ENCODE measurements around the gene LIF. TPM values are rescaled to one million over a fixed set of nuclear protein-coding genes. Genes with fewer than 3 reads are reported as not detected.

LIF gene
- total and polyA plus RNA-seq, 8 donors = 0.35 to 5.0 (median 2.2) TPM; not detected in 2

- no peak overlapping the region for H3K27ac ChIP-seq
- no peak for DNase-seq
- TF ChIP-seq POLR2A (IDR thresholded peaks at IDR 0.05) (no peak), EP300 (IDR thresholded peaks at IDR 0.05) (no peak), POLR2AphosphoS5 (IDR thresholded peaks at IDR 0.05) (no peak)
- TF ChIP-seq, protein P1, sequence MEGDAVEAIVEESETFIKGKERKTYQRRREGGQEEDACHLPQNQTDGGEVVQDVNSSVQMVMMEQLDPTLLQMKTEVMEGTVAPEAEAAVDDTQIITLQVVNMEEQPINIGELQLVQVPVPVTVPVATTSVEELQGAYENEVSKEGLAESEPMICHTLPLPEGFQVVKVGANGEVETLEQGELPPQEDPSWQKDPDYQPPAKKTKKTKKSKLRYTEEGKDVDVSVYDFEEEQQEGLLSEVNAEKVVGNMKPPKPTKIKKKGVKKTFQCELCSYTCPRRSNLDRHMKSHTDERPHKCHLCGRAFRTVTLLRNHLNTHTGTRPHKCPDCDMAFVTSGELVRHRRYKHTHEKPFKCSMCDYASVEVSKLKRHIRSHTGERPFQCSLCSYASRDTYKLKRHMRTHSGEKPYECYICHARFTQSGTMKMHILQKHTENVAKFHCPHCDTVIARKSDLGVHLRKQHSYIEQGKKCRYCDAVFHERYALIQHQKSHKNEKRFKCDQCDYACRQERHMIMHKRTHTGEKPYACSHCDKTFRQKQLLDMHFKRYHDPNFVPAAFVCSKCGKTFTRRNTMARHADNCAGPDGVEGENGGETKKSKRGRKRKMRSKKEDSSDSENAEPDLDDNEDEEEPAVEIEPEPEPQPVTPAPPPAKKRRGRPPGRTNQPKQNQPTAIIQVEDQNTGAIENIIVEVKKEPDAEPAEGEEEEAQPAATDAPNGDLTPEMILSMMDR (IDR thresholded peaks at IDR 0.05) = no peak
- peaks cover 0 to 23% (median 0%) of the 10 kb centered on the region in 3 donors for H3K27me3 ChIP-seq
- intact Hi-C loops (cut with DNase I; ENCODE audit: low total_unique reads) = no loop called here
- H3K4me1 ChIP-seq = peaks cover 0 to 17% (median 0%) of the 10 kb centered on the region in 4 donors
- no peaks in the 10 kb centered on the region for H3K9me3 ChIP-seq
- no peaks in the 10 kb centered on the region for H3K36me3 ChIP-seq
- 80 to 87% (median 83%) methylated on average over 4 of the region's 4 CpGs for WGBS, 5 donors
- H3K4me3 ChIP-seq = no peak overlapping the region
These were observed 24.2 kb downstream of the LIF start for GRCh38 chr22:30222321-30222720.

DNA sequence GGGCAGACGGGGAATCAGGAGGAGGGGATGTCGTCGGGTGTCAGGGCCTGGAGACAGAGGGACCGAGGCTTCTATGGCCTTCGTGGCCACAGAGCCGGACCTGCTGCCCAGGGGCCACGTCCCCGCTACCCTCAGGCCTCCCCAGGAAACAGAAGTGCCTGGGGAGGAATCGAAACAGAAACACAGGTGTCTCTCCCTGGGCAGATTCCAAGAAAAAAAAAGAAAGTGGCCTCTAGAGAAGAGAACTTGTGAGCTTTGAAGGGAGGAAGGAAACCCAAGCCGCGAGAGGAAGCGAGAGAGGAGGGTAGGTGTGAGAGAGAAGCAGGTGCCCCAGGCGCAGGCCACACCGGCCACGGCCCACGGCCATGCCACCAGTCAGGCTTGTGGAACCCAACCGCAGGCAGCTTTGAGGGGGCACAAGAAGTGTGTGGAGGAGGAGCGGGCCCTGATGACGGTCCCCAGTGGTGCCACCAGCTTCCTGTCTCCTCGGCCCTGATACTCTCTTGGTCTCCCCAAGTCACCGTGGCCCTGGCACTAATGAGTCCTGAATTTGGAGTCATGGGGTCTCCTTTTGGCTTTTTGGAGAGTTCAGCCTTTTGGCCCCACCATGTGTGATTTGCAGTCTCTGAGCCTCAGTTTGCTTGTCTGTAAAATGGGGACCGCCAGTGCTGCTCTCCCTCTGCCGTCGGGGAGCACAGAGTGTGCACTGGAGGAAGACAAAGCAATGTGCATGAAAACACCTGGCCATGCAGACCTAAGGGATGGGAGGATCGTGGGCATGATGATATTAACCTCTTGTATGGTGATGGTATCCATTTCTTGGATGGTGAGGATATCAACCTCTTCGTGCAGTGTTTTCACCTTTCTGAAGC lies 25.2 kb downstream of the LIF start:
- Histone ChIP-seq H3K4me1 (peaks cover 0 to 17% (median 0%) of the 10 kb centered on the region in 4 donors), H3K27me3 (peaks cover 0 to 23% (median 0%) of the 10 kb centered on the region in 3 donors), H3K4me3 (no peak overlapping the region), H3K27ac (peak overlapping the region in 1 of 5 donors; percentile 23), H3K36me3 (no peaks in the 10 kb centered on the region), H3K9me3 (no peaks in the 10 kb centered on the region)
- no peak for TF ChIP-seq POLR2A (IDR thresholded peaks at IDR 0.05)
- TF ChIP-seq POLR2AphosphoS5 (IDR thresholded peaks at IDR 0.05) = no peak
- TF ChIP-seq EP300 (IDR thresholded peaks at IDR 0.05) = no peak
- TF ChIP-seq, protein P1 (IDR thresholded peaks at IDR 0.05) = no peak
- 72 to 80% (median 74%) methylated on average over 26 of the region's 26 CpGs for WGBS, 5 donors
- intact Hi-C loops (cut with DNase I; ENCODE audit: low total_unique reads) = no loop called here
- peak in 1 of 2 donors; percentile 66 for DNase-seq

- H3K4me3 ChIP-seq = no peak overlapping the region
- no peak overlapping the region for H3K27ac ChIP-seq
- no peak for TF ChIP-seq POLR2A (IDR thresholded peaks at IDR 0.05)
- no peak for TF ChIP-seq POLR2AphosphoS5 (IDR thresholded peaks at IDR 0.05)
- TF ChIP-seq, protein P1 (IDR thresholded peaks at IDR 0.05) = no peak
- TF ChIP-seq EP300 (IDR thresholded peaks at IDR 0.05) = no peak
- H3K27me3 ChIP-seq = peaks cover 0 to 23% (median 0%) of the 10 kb centered on the region in 3 donors
- peaks cover 0 to 17% (median 0%) of the 10 kb centered on the region in 4 donors for H3K4me1 ChIP-seq
- DNase-seq = no peak
- intact Hi-C loops (cut with DNase I; ENCODE audit: low total_unique reads) = no loop called here
- WGBS, 5 donors = 80 to 88% (median 84%) methylated on average over 7 of the region's 7 CpGs
- no peaks in the 10 kb centered on the region for H3K9me3 ChIP-seq
- H3K36me3 ChIP-seq = no peaks in the 10 kb centered on the region
These were observed 26.1 kb downstream of the LIF start for GRCh38 chr22:30220338-30221012.

GRCh38 chr22:30219668-30220278 lies 26.8 kb downstream of the LIF start:
- Histone ChIP-seq H3K9me3 (no peaks in the 10 kb centered on the region), H3K4me1 (peaks cover 0 to 17% (median 0%) of the 10 kb centered on the region in 4 donors), H3K36me3 (no peaks in the 10 kb centered on the region), H3K27me3 (peaks cover 0 to 23% (median 0%) of the 10 kb centered on the region in 3 donors), H3K4me3 (no peak overlapping the region), H3K27ac (no peak overlapping the region)
- intact Hi-C loops (cut with DNase I; ENCODE audit: low total_unique reads) = no loop called here
- TF ChIP-seq, protein P1 (IDR thresholded peaks at IDR 0.05) = no peak
- TF ChIP-seq POLR2A (IDR thresholded peaks at IDR 0.05) (no peak), EP300 (IDR thresholded peaks at IDR 0.05) (no peak), POLR2AphosphoS5 (IDR thresholded peaks at IDR 0.05) (no peak)
- DNase-seq = no peak

Data from stomach (tissue), 9 donors.